Ovary (tissue), 3 donors: ENCODE results near the gene SEMA4B.

Experiments used
- EP300 ChIP-seq: sonication (generic); formaldehyde crosslinking; IDR thresholded peaks from one replicate; pipeline ENCODE4 v1.6.1; 2017; ENCODE audit warnings: antibody characterized with exemption
- POLR2A ChIP-seq: fragments of 450-650 bp; IDR thresholded peaks from one replicate; pipeline ENCODE4 v1.6.1; 2017; ENCODE audit warnings: antibody characterized with exemption, mild to moderate bottlenecking, moderate library complexity
- TF ChIP-seq, protein P1 (sequence below), 3 donors: fragments of 450-650 bp in 2 of 3; fragments of 200-600 bp in 1 of 3; IDR thresholded peaks; one replicate each; pipeline versions ENCODE4 v1.5.1 to v1.8.0; 2016 to 2022; ENCODE audit warnings: antibody characterized with exemption in 3 of 3, mild to moderate bottlenecking in 1 of 3
- donor health status: DM: no; HTN: no; CAD: no.

DNA sequence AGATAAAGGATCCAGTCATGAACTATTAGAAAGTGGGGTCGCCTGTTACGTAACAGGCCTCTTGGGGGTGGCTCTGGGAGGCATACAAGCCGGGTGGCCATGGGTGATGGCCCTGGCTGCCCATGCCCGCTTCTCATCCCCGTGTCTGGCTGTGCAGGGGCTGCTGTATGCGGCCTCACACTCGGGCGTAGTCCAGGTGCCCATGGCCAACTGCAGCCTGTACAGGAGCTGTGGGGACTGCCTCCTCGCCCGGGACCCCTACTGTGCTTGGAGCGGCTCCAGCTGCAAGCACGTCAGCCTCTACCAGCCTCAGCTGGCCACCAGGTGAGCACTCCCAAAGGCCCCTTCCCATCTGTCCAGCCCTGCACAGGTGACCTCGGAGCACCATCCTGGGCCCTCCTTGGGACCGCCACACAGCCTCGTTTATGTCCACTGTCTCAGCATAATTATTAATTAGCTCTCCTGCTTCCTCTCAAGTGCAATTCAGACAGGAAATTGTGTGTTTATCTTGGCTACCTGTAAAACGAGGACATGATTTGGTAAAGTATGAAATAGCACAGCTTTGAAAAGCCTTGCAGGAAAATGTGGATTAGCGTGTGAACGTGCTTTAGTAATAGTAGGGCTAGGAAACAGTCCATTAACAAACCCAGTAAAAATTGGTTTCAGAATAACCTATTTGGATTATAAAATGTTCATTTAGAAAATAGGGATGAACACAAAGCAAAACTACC, 24.5 kb downstream of the SEMA4B start:
- TF ChIP-seq, protein P1, sequence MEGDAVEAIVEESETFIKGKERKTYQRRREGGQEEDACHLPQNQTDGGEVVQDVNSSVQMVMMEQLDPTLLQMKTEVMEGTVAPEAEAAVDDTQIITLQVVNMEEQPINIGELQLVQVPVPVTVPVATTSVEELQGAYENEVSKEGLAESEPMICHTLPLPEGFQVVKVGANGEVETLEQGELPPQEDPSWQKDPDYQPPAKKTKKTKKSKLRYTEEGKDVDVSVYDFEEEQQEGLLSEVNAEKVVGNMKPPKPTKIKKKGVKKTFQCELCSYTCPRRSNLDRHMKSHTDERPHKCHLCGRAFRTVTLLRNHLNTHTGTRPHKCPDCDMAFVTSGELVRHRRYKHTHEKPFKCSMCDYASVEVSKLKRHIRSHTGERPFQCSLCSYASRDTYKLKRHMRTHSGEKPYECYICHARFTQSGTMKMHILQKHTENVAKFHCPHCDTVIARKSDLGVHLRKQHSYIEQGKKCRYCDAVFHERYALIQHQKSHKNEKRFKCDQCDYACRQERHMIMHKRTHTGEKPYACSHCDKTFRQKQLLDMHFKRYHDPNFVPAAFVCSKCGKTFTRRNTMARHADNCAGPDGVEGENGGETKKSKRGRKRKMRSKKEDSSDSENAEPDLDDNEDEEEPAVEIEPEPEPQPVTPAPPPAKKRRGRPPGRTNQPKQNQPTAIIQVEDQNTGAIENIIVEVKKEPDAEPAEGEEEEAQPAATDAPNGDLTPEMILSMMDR (IDR thresholded peaks at IDR 0.05): no peak
- TF ChIP-seq EP300 (no peak), POLR2A (no peak)
